ENCODE results near the gene COL6A5. TPM values are rescaled to one million over a fixed set of nuclear protein-coding genes. Genes with fewer than 3 reads are reported as not detected.

COL6A5 gene
- total and polyA plus RNA-seq, 2 experiments from 2014 or later, result 0.03 to 0.05 TPM

DNA sequence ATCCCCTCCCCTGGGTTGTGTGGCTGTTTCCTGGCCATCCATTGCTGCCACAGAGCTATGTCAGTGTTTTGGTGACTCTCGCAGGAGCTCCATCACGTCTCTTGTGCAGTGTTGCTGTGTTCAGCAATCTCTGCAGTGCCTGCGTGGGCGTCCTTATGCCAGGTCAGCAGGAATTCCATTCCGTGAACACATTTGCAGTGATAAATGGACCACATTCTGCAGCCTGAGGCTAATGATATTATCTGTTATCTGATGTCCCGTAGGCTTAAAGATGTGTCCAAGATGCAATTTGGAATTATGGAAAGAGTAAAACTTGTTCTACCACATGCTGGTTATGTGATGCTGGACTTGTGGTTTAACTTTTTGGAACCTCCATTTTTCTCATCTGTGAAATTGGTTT, 146.0 kb downstream of the COL6A5 start:
- Histone ChIP-seq H3K27ac (ENCODE audit: low read depth) (no peak overlapping the region), H2AFZ (no peak overlapping the region), H3K9me2 (ENCODE audit: insufficient read depth) (no peaks in the 10 kb centered on the region), H3K36me3 (ENCODE audit: insufficient read depth) (no peaks in the 10 kb centered on the region), H3K4me2 (no peak overlapping the region), H4K20me1 (replicated peaks; ENCODE audit: insufficient read depth) (no peaks in the 10 kb centered on the region), H3F3A (replicated peaks; ENCODE audit: low read depth) (no peaks in the 10 kb centered on the region), H3K79me2 (replicated peaks; ENCODE audit: insufficient read depth) (no peaks in the 10 kb centered on the region), H3K4me1 (ENCODE audit: insufficient read depth) (no peaks in the 10 kb centered on the region), H3K27me3 (ENCODE audit: insufficient read depth) (no peaks in the 10 kb centered on the region), H3K4me3 (no peak overlapping the region)
- Mint-ChIP-seq H3K36me3 (ENCODE audit: low read depth) (no peaks in the 10 kb centered on the region), H3K27ac (no peak overlapping the region), H3K9me3 (no peaks in the 10 kb centered on the region), H3K4me1 (peaks cover 5% of the 10 kb centered on the region; the same call in 2 of the 3 replicates), H3K4me3 (no peak overlapping the region), H3K27me3 (ENCODE audit: insufficient read depth, low read depth, poor library complexity) (no peaks in the 10 kb centered on the region)
- DNase-seq (ENCODE audit: low spot score) (no peak), ATAC-seq (no peak)
- no peak for TF ChIP-seq EZH2 (IDR thresholded peaks at IDR 0.05; ENCODE audit: low read depth, unreplicated experiment)
- TF ChIP-seq, protein P1, sequence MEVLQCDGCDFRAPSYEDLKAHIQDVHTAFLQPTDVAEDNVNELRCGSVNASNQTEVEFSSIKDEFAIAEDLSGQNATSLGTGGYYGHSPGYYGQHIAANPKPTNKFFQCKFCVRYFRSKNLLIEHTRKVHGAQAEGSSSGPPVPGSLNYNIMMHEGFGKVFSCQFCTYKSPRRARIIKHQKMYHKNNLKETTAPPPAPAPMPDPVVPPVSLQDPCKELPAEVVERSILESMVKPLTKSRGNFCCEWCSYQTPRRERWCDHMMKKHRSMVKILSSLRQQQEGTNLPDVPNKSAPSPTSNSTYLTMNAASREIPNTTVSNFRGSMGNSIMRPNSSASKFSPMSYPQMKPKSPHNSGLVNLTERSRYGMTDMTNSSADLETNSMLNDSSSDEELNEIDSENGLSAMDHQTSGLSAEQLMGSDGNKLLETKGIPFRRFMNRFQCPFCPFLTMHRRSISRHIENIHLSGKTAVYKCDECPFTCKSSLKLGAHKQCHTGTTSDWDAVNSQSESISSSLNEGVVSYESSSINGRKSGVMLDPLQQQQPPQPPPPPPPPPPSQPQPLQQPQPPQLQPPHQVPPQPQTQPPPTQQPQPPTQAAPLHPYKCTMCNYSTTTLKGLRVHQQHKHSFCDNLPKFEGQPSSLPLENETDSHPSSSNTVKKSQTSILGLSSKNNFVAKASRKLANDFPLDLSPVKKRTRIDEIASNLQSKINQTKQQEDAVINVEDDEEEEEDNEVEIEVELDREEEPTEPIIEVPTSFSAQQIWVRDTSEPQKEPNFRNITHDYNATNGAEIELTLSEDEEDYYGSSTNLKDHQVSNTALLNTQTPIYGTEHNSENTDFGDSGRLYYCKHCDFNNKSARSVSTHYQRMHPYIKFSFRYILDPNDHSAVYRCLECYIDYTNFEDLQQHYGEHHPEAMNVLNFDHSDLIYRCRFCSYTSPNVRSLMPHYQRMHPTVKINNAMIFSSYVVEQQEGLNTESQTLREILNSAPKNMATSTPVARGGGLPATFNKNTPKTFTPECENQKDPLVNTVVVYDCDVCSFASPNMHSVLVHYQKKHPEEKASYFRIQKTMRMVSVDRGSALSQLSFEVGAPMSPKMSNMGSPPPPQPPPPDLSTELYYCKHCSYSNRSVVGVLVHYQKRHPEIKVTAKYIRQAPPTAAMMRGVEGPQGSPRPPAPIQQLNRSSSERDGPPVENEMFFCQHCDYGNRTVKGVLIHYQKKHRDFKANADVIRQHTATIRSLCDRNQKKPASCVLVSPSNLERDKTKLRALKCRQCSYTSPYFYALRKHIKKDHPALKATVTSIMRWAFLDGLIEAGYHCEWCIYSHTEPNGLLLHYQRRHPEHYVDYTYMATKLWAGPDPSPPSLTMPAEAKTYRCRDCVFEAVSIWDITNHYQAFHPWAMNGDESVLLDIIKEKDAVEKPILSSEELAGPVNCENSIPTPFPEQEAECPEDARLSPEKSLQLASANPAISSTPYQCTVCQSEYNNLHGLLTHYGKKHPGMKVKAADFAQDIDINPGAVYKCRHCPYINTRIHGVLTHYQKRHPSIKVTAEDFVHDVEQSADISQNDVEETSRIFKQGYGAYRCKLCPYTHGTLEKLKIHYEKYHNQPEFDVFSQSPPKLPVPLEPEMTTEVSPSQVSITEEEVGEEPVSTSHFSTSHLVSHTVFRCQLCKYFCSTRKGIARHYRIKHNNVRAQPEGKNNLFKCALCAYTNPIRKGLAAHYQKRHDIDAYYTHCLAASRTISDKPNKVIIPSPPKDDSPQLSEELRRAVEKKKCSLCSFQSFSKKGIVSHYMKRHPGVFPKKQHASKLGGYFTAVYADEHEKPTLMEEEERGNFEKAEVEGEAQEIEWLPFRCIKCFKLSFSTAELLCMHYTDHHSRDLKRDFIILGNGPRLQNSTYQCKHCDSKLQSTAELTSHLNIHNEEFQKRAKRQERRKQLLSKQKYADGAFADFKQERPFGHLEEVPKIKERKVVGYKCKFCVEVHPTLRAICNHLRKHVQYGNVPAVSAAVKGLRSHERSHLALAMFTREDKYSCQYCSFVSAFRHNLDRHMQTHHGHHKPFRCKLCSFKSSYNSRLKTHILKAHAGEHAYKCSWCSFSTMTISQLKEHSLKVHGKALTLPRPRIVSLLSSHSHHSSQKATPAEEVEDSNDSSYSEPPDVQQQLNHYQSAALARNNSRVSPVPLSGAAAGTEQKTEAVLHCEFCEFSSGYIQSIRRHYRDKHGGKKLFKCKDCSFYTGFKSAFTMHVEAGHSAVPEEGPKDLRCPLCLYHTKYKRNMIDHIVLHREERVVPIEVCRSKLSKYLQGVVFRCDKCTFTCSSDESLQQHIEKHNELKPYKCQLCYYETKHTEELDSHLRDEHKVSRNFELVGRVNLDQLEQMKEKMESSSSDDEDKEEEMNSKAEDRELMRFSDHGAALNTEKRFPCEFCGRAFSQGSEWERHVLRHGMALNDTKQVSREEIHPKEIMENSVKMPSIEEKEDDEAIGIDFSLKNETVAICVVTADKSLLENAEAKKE (CRISPR knock-in tag; IDR thresholded peaks at IDR 0.05), result no peak
- TF ChIP-seq, protein P2, sequence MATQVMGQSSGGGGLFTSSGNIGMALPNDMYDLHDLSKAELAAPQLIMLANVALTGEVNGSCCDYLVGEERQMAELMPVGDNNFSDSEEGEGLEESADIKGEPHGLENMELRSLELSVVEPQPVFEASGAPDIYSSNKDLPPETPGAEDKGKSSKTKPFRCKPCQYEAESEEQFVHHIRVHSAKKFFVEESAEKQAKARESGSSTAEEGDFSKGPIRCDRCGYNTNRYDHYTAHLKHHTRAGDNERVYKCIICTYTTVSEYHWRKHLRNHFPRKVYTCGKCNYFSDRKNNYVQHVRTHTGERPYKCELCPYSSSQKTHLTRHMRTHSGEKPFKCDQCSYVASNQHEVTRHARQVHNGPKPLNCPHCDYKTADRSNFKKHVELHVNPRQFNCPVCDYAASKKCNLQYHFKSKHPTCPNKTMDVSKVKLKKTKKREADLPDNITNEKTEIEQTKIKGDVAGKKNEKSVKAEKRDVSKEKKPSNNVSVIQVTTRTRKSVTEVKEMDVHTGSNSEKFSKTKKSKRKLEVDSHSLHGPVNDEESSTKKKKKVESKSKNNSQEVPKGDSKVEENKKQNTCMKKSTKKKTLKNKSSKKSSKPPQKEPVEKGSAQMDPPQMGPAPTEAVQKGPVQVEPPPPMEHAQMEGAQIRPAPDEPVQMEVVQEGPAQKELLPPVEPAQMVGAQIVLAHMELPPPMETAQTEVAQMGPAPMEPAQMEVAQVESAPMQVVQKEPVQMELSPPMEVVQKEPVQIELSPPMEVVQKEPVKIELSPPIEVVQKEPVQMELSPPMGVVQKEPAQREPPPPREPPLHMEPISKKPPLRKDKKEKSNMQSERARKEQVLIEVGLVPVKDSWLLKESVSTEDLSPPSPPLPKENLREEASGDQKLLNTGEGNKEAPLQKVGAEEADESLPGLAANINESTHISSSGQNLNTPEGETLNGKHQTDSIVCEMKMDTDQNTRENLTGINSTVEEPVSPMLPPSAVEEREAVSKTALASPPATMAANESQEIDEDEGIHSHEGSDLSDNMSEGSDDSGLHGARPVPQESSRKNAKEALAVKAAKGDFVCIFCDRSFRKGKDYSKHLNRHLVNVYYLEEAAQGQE (IDR thresholded peaks at IDR 0.05; ENCODE audit: unreplicated experiment), result no peak
- no peak for TF ChIP-seq EZH2phosphoT487 (IDR thresholded peaks at IDR 0.05; ENCODE audit: unreplicated experiment)
- no peak for TF ChIP-seq STAT1 (IDR thresholded peaks at IDR 0.05; ENCODE audit: unreplicated experiment)
- TF ChIP-seq CTCF (conservative IDR thresholded peaks at IDR 0.05; ENCODE audit: low read depth in 2 of 2), result no peak
- TF ChIP-seq ZNF331 (CRISPR knock-in tag; IDR thresholded peaks at IDR 0.05; ENCODE audit: low read depth), result no peak
- TF ChIP-seq NANOG (IDR thresholded peaks at IDR 0.05; ENCODE audit: borderline replicate concordance), result no peak
- no peak for TF ChIP-seq CREB1 (CRISPR knock-in tag; IDR thresholded peaks at IDR 0.05; ENCODE audit: low read depth)
- TF ChIP-seq JUNB (IDR thresholded peaks at IDR 0.05; ENCODE audit: unreplicated experiment), result no peak
- TF ChIP-seq ETS1 (IDR thresholded peaks at IDR 0.05), result no peak
- TF ChIP-seq POLR2AphosphoS5 (IDR thresholded peaks at IDR 0.05; ENCODE audit: low read depth), result no peak
- no peak for TF ChIP-seq ZNF114 (CRISPR knock-in tag; IDR thresholded peaks at IDR 0.05)
